Measurements from ENCODE around the gene ATP8B4.

ATP8B4 gene

DNA sequence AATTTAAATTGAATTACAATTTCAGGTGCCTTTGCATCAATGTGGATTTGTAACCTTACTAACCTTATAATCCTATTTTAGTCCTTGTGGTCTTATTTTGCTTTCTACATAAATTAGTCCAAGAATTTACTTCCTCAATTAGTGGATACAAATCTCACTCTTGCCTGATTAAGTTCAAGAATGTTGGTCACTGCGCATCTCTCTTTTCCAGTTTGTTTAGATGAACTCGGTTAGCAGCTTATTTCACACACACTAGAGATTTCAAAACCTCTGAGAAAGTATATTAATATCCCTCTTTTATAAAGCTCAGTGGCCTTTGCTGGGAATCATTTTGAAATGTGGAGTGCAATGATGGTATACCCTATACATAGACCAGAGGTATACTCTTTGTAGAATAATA lies 254.8 kb downstream of the ATP8B4 start:
- H3K27me3 ChIP-seq (ENCODE audit: insufficient read depth, low read depth), result no peaks in the 10 kb centered on the region
- H3K4me1 ChIP-seq (ENCODE audit: low read depth, poor library complexity, severe bottlenecking), result no peaks in the 10 kb centered on the region
- H3K4me2 ChIP-seq, result no peak overlapping the region
- H3K27ac ChIP-seq, result no peak overlapping the region
- no peaks in the 10 kb centered on the region for H4K20me1 ChIP-seq (ENCODE audit: insufficient read depth)
- H2AFZ ChIP-seq (ENCODE audit: low read depth), result no peak overlapping the region
- TF ChIP-seq CTCF (conservative IDR thresholded peaks at IDR 0.05; ENCODE audit: low read depth, low read length), result no peak
- no peak overlapping the region for H3K4me3 ChIP-seq (IDR thresholded peaks at IDR 0.05; ENCODE audit: insufficient read depth, low read depth, low read length)
- no peaks in the 10 kb centered on the region for H3K36me3 ChIP-seq (ENCODE audit: insufficient read depth)
- H3K9ac ChIP-seq, result no peak overlapping the region
- H3K79me2 ChIP-seq (ENCODE audit: insufficient read depth, low read depth), result no peaks in the 10 kb centered on the region

DNA sequence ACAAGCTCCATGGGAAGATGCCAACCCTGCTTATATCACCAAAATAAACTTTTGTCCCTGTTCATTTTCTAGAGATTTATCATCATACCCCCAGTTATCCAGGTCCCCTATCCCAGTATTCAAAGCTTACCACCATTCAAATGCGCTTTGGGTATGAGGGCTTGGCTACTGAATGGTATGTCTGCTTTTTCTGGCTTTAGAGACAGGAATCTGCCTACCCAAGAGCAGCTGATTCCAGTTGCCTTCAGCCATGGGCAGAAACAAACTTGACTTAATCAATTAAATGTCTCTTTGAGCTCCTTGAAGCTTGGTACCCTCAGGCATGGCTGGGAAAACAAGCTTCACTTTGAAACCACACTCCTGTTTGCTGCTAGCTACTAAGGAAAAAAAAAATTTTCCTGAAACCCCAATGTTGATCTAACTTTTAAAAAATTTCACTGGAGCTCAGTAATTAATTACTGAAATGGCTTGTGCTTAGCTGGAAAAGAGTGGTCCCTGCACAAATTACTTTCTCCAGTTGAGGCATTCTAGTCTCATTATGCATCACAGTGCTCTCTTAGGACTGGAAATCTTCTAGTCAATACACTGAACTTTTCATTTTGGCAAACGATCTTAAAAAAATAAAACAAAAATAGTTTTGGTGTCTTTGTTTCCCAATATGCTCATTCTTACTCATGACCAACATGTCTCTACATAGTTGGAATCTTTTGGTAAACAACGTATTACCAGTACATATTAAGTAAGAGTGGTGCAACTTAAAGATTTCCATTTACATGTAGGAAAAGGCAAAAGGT lies 255.4 kb downstream of the ATP8B4 start:
- H3K36me3 ChIP-seq (ENCODE audit: insufficient read depth), result no peaks in the 10 kb centered on the region
- H3K9ac ChIP-seq, result no peak overlapping the region
- H3K79me2 ChIP-seq (ENCODE audit: insufficient read depth, low read depth), result no peaks in the 10 kb centered on the region
- no peak overlapping the region for H3K27ac ChIP-seq
- no peaks in the 10 kb centered on the region for H4K20me1 ChIP-seq (ENCODE audit: insufficient read depth)
- no peak overlapping the region for H3K4me2 ChIP-seq
- no peak overlapping the region for H2AFZ ChIP-seq (ENCODE audit: low read depth)
- no peak for TF ChIP-seq CTCF (conservative IDR thresholded peaks at IDR 0.05; ENCODE audit: low read depth, low read length)
- H3K4me3 ChIP-seq (IDR thresholded peaks at IDR 0.05; ENCODE audit: insufficient read depth, low read depth, low read length), result no peak overlapping the region
- H3K4me1 ChIP-seq (ENCODE audit: low read depth, poor library complexity, severe bottlenecking), result no peaks in the 10 kb centered on the region
- H3K27me3 ChIP-seq (ENCODE audit: insufficient read depth, low read depth), result no peaks in the 10 kb centered on the region

DNA sequence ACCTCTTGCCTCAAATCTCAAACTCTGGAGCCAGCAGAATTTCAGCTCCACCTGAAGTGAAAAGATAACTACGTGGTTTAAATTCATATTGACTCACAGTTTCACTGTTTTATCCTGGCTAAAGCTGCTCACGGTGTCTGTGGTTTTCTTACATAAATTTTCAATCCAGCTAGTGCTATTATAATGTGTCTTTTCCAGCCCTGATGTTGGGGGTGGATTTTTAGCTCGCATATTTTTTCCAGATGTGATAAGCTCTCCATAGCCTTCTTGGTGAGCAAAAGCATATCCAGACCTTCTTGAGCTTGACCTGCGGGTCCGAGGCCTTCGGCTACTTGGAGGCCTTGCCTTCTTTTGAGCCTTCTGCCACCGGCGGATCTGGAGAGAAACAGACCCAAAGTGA lies 258.9 kb downstream of the ATP8B4 start:
- TF ChIP-seq CTCF (conservative IDR thresholded peaks at IDR 0.05; ENCODE audit: low read depth, low read length), result no peak
- no peak overlapping the region for H3K4me3 ChIP-seq (IDR thresholded peaks at IDR 0.05; ENCODE audit: insufficient read depth, low read depth, low read length)
- no peak overlapping the region for H3K27ac ChIP-seq
- no peaks in the 10 kb centered on the region for H3K79me2 ChIP-seq (ENCODE audit: insufficient read depth, low read depth)
- H2AFZ ChIP-seq (ENCODE audit: low read depth), result no peak overlapping the region
- no peak overlapping the region for H3K4me2 ChIP-seq
- no peaks in the 10 kb centered on the region for H3K36me3 ChIP-seq (ENCODE audit: insufficient read depth)
- no peaks in the 10 kb centered on the region for H3K27me3 ChIP-seq (ENCODE audit: insufficient read depth, low read depth)
- H4K20me1 ChIP-seq (ENCODE audit: insufficient read depth), result no peaks in the 10 kb centered on the region
- no peaks in the 10 kb centered on the region for H3K4me1 ChIP-seq (ENCODE audit: low read depth, poor library complexity, severe bottlenecking)
- H3K9ac ChIP-seq, result no peak overlapping the region

- H3K79me2 ChIP-seq (ENCODE audit: insufficient read depth, low read depth), result no peaks in the 10 kb centered on the region
- no peak overlapping the region for H3K9ac ChIP-seq
- no peak overlapping the region for H3K27ac ChIP-seq
- TF ChIP-seq CTCF (conservative IDR thresholded peaks at IDR 0.05; ENCODE audit: low read depth, low read length), result no peak
- no peak overlapping the region for H3K4me3 ChIP-seq (IDR thresholded peaks at IDR 0.05; ENCODE audit: insufficient read depth, low read depth, low read length)
- H3K36me3 ChIP-seq (ENCODE audit: insufficient read depth), result no peaks in the 10 kb centered on the region
- no peaks in the 10 kb centered on the region for H3K27me3 ChIP-seq (ENCODE audit: insufficient read depth, low read depth)
- H3K4me1 ChIP-seq (ENCODE audit: low read depth, poor library complexity, severe bottlenecking), result no peaks in the 10 kb centered on the region
- no peak overlapping the region for H3K4me2 ChIP-seq
- no peaks in the 10 kb centered on the region for H4K20me1 ChIP-seq (ENCODE audit: insufficient read depth)
- H2AFZ ChIP-seq (ENCODE audit: low read depth), result no peak overlapping the region
These were observed 261.2 kb downstream of the ATP8B4 start for GRCh38 chr15:49857496-49858475.

All from KMS-11 (cell line).